ENCODE data around the gene SH3BP5.
"Not testable (repeated sequence)": the region's sequence is repeated elsewhere in the genome, so short reads cannot be mapped to it uniquely, and the experiment has no call there.

Gene SH3BP5

GRCh38 chr3:15332405-15333098 is at the start of gene SH3BP5:
Gene SH3BP5, minus strand, starts transcription at chr3:15332586. Its CDS starts 178 bp downstream, at chr3:15332408.
- peak; percentile 34 to 41 for DNase-seq (ENCODE audit: low read depth in 2 of 2)

GRCh38 chr3:15380980-15381890 is 48.8 kb upstream of the SH3BP5 start:
- DNase-seq (ENCODE audit: low read depth in 2 of 2), result no peak

- peak; percentile 89 to 92 for DNase-seq (ENCODE audit: low read depth in 2 of 2)
Observed at GRCh38 chr3:15377961-15378791, 45.8 kb upstream of the SH3BP5 start.

- no peak for DNase-seq (ENCODE audit: low read depth in 2 of 2)
Observed at GRCh38 chr3:15375461-15376000, 43.1 kb upstream of the SH3BP5 start.

- DNase-seq (ENCODE audit: low read depth in 2 of 2), result no peak
Observed at GRCh38 chr3:15372918-15373317, 40.5 kb upstream of the SH3BP5 start.

GRCh38 chr3:15368561-15369135 is 36.3 kb upstream of the SH3BP5 start:
- no peak for DNase-seq (ENCODE audit: low read depth in 2 of 2)

GRCh38 chr3:15367059-15367458 is 34.7 kb upstream of the SH3BP5 start:
- no peak for DNase-seq (ENCODE audit: low read depth in 2 of 2)

GRCh38 chr3:15364078-15364477 is 31.7 kb upstream of the SH3BP5 start:
- DNase-seq (ENCODE audit: low read depth in 2 of 2), result not testable (repeated sequence)

- DNase-seq (ENCODE audit: low read depth in 2 of 2), result no peak
Observed at GRCh38 chr3:15361494-15362214, 29.3 kb upstream of the SH3BP5 start.

- DNase-seq (ENCODE audit: low read depth in 2 of 2), result no peak
Observed at GRCh38 chr3:15360788-15361493, 28.6 kb upstream of the SH3BP5 start.

- DNase-seq (ENCODE audit: low read depth in 2 of 2), result no peak
Observed at GRCh38 chr3:15359677-15360397, 27.5 kb upstream of the SH3BP5 start.

- not testable (repeated sequence) for DNase-seq (ENCODE audit: low read depth in 2 of 2)
Observed at GRCh38 chr3:15356651-15357061, 24.3 kb upstream of the SH3BP5 start.

- no peak for DNase-seq (ENCODE audit: low read depth in 2 of 2)
Observed at GRCh38 chr3:15356176-15356575, 23.8 kb upstream of the SH3BP5 start.

- no peak for DNase-seq (ENCODE audit: low read depth in 2 of 2)
Observed at GRCh38 chr3:15355086-15355485, 22.7 kb upstream of the SH3BP5 start.

- no peak for DNase-seq (ENCODE audit: low read depth in 2 of 2)
Observed at GRCh38 chr3:15354485-15354884, 22.1 kb upstream of the SH3BP5 start.

- DNase-seq (ENCODE audit: low read depth in 2 of 2), result no peak
Observed at GRCh38 chr3:15350141-15350540, 17.8 kb upstream of the SH3BP5 start.

GRCh38 chr3:15349438-15349837 is 17.1 kb upstream of the SH3BP5 start:
- DNase-seq (ENCODE audit: low read depth in 2 of 2), result not testable (repeated sequence)

GRCh38 chr3:15348246-15348645 is 15.9 kb upstream of the SH3BP5 start:
- no peak for DNase-seq (ENCODE audit: low read depth in 2 of 2)

GRCh38 chr3:15347737-15348110 is 15.3 kb upstream of the SH3BP5 start:
- DNase-seq (ENCODE audit: low read depth in 2 of 2), result no peak
